Measurements from ENCODE around the gene AREL1. TPM values are rescaled to one million over a fixed set of nuclear protein-coding genes. Genes with fewer than 3 reads are reported as not detected.
A peak's percentile ranks its signal among the peaks of the same experiment; 100 is the strongest.

Gene AREL1
- total and polyA plus RNA-seq, 2 experiments from 2014 or later, result 12.9 to 25.6 TPM

DNA sequence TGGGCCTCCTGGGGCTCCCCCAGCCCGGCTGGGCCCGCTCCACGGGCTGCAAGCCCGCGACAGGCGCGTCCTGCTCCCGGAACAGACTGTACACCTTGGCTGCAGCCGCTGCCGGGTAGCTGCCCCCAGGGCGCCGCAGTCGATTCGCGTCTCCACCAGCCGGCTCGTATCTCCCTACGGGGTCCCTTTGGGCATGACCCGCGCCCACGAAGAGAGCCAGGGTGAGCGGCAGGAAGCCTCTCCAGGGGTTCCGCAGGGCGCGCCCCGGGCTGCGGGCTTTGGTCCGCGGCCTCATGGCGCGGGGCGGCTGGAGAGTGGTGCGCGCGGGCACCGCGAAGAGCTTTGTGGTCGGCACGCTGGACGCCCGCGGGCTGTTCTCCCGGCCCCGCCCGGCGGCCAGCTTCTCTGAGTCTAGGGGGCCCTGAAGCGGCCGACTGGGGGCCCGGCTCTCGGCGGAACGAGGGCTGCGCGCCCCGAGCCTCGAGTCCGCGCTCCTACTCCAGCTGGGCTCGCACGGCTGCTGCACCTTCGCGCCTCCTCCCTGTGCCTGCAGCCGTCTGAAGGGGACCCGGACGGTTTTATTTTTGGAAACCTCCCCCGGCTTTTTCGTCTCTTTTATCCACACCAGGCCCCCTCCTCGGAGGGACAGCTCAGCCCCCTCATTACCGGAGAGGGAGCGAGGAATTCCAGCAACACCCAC lies 101.1 kb downstream of the AREL1 start, which contains the start of gene LTBP2:
TSS of gene LTBP2 (minus strand) at position 588 of the 700 bp plus-strand sequence. CDS start at position 295, 293 bp downstream.
- H3K4me1 ChIP-seq (ENCODE audit: insufficient read depth), result peaks cover 64% of the 10 kb centered on the region
- peaks cover 49% of the 10 kb centered on the region for H3F3A ChIP-seq (ENCODE audit: insufficient read depth)
- 0 to 1% methylated on average over 52 to 59 of the region's 70 CpGs for WGBS, 2 experiments (ENCODE audit: low coverage in 1 of 2, low lambda C conversion rate in 2 of 2, missing lambda C conversion rate in 2 of 2)
- H3K36me3 ChIP-seq (ENCODE audit: low read depth), result no peaks in the 10 kb centered on the region
- in situ Hi-C loops (cut with MboI), result no loop called here
- peak within 1 kb of the TSS; percentile 83 for H2AFZ ChIP-seq
- H4K20me1 ChIP-seq (ENCODE audit: insufficient read depth), result no peaks in the 10 kb centered on the region
- peak within 1 kb of the TSS; percentile 92 for H3K4me2 ChIP-seq (ENCODE audit: unreplicated experiment)
- TF ChIP-seq EZH2 (IDR thresholded peaks at IDR 0.05; ENCODE audit: insufficient read depth, poor library complexity, severe bottlenecking), result no peak
- no peak for TF ChIP-seq EZH2phosphoT487 (IDR thresholded peaks at IDR 0.05; ENCODE audit: insufficient read depth, low read depth)
- H3K9me3 ChIP-seq (ENCODE audit: low read depth), result no peaks in the 10 kb centered on the region
- H3K79me2 ChIP-seq (ENCODE audit: insufficient read depth), result peaks cover 73% of the 10 kb centered on the region
- H3K9ac ChIP-seq, result peak within 1 kb of the TSS; percentile 75
- no peaks in the 10 kb centered on the region for H3K27me3 ChIP-seq (replicated peaks; ENCODE audit: insufficient read depth)
- no peaks in the 10 kb centered on the region for H3K9me2 ChIP-seq (ENCODE audit: insufficient read depth)
- H3K27ac ChIP-seq, result peak within 1 kb of the TSS; percentile 48
- peak; percentile 78 for DNase-seq
- peak within 1 kb of the TSS; percentile 97 for H3K4me3 ChIP-seq

Small RNA genes within 50 kb of the gene (small RNA-seq; reads per million reads assigned to genes)
- not detected for gene RF00409 (ENCODE audit: low read depth, low replicate concordance)

Other genes with a start within 250 kb of the AREL1 start
- 105 and 156 TPM in 2 replicates for gene NPC2, start 219.8 kb downstream of the AREL1 start, total RNA-seq (2014; rRNA removed; shearing (Covaris generic))
- 95.2 and 103 TPM in 2 replicates for gene NPC2, start 219.8 kb downstream of the AREL1 start, polyA plus RNA-seq (2016; fragmentation: Nextera tagmentation; extraction: Ambion mirVana)
- 12.3 and 22.9 TPM in 2 replicates for gene ISCA2, start 219.3 kb downstream of the AREL1 start, total RNA-seq (2014; rRNA removed; shearing (Covaris generic))
- 58.7 and 60.0 TPM in 2 replicates for gene ISCA2, start 219.3 kb downstream of the AREL1 start, polyA plus RNA-seq (2016; fragmentation: Nextera tagmentation; extraction: Ambion mirVana)
- 441 and 456 TPM in 2 replicates for gene LTBP2, start 100.8 kb downstream of the AREL1 start, total RNA-seq (2014; rRNA removed; shearing (Covaris generic))
- gene LTBP2, start 100.8 kb downstream of the AREL1 start, polyA plus RNA-seq (2016; fragmentation: Nextera tagmentation; extraction: Ambion mirVana), result 73.5 and 73.7 TPM in 2 replicates
- 28.7 and 39.2 TPM in 2 replicates for gene FCF1, start 64 bp upstream of the AREL1 start, total RNA-seq (2014; rRNA removed; shearing (Covaris generic))
- 24.3 and 26.0 TPM in 2 replicates for gene FCF1, start 64 bp upstream of the AREL1 start, polyA plus RNA-seq (2016; fragmentation: Nextera tagmentation; extraction: Ambion mirVana)
- gene YLPM1, start 50.2 kb upstream of the AREL1 start, total RNA-seq (2014; rRNA removed; shearing (Covaris generic)), result 19.3 and 40.0 TPM in 2 replicates
- 15.9 and 16.8 TPM in 2 replicates for gene YLPM1, start 50.2 kb upstream of the AREL1 start, polyA plus RNA-seq (2016; fragmentation: Nextera tagmentation; extraction: Ambion mirVana)
- not detected in 2 replicates for gene PROX2, start 163.1 kb upstream of the AREL1 start, total RNA-seq (2014; rRNA removed; shearing (Covaris generic))
- 0.05 TPM in 1 of 2 replicates, not detected in the other for gene PROX2, start 163.1 kb upstream of the AREL1 start, polyA plus RNA-seq (2016; fragmentation: Nextera tagmentation; extraction: Ambion mirVana)
- gene DLST, start 168.8 kb upstream of the AREL1 start, total RNA-seq (2014; rRNA removed; shearing (Covaris generic)), result 60.8 and 88.1 TPM in 2 replicates
- gene DLST, start 168.8 kb upstream of the AREL1 start, polyA plus RNA-seq (2016; fragmentation: Nextera tagmentation; extraction: Ambion mirVana), result 11.8 and 12.4 TPM in 2 replicates
- gene RPS6KL1, start 210.2 kb upstream of the AREL1 start, total RNA-seq (2014; rRNA removed; shearing (Covaris generic)), result 0.38 and 1.4 TPM in 2 replicates
- gene RPS6KL1, start 210.2 kb upstream of the AREL1 start, polyA plus RNA-seq (2016; fragmentation: Nextera tagmentation; extraction: Ambion mirVana), result 0.23 TPM in 1 of 2 replicates, not detected in the other
- gene PGF, start 242.5 kb upstream of the AREL1 start, total RNA-seq (2014; rRNA removed; shearing (Covaris generic)), result 1.5 and 1.8 TPM in 2 replicates
- gene PGF, start 242.5 kb upstream of the AREL1 start, polyA plus RNA-seq (2016; fragmentation: Nextera tagmentation; extraction: Ambion mirVana), result 1.1 and 2.1 TPM in 2 replicates